AG04450 (cell line): Measurements from ENCODE around the gene TSR3. TPM values are rescaled to one million over a fixed set of nuclear protein-coding genes. Genes with fewer than 3 reads are reported as not detected.

Experiments used
- CTCF ChIA-PET: fragments of 300-600, 350-600 bp; formaldehyde crosslinking; extraction: SDS; loops from one replicate; lab custom pipeline; 2022; ENCODE audit warnings: antibody characterized with exemption, inconsistent platforms; lab: Charles Lee
- POLR2A ChIA-PET: fragments of 350-600 bp; formaldehyde crosslinking; extraction: SDS; loops from one replicate; lab custom pipeline; 2021; ENCODE audit warnings: antibody characterized with exemption, inconsistent platforms; lab: Yijun Ruan, JAX
- DNase-seq: peaks from one replicate; pipeline ENCODE4 v3.0.0-alpha.2; 2011; ENCODE audit warnings: low read depth, low spot score
- H3K27ac ChIP-seq: one replicate; pipeline ENCODE4 v1.5.1; 2012; ENCODE audit warnings: low read depth, low read length, control low read depth
- H3K27me3 ChIP-seq: one replicate; pipeline ENCODE4 v1.6.0; 2012; ENCODE audit warnings: low read length; ENCODE audit not compliant: control insufficient read depth, insufficient read depth
- H3K4me3 ChIP-seq: 2 replicates; pipeline ENCODE4 v1.5.1; 2011; ENCODE audit warnings: mild to moderate bottlenecking, low read depth, low read length, control low read depth
- H3K9me3 ChIP-seq: 2 replicates; pipeline ENCODE4 v1.5.1; 2012; ENCODE audit warnings: low read length; ENCODE audit not compliant: control insufficient read depth, insufficient read depth
- CTCF ChIP-seq: IDR thresholded peaks from 2 replicates; pipeline ENCODE4 v1.5.1; 2011; ENCODE audit warnings: low read depth, low read length, control low read depth, inconsistent platforms
- polyA plus RNA-seq: library from polyadenylated mRNA; depleted of rRNA; stranded (reverse); fragments of >200 nt; gene quantifications from 2 replicates; pipeline ENCODE4 v1.2.3, GENCODE V29; 2011

The TSR3 gene
- polyA plus RNA-seq, 1 experiment: 34.4 TPM

GRCh38 chr16:1338855-1339675, 12.6 kb downstream of the TSR3 start:
- Histone ChIP-seq H3K27me3 (peaks cover 26% of the 10 kb centered on the region), H3K4me3 (no peak overlapping the region), H3K9me3 (no peaks in the 10 kb centered on the region; the same call in 1 of the 2 replicates), H3K27ac (no peak overlapping the region)
- no peak for TF ChIP-seq CTCF
- ChIA-PET CTCF (no interaction called here), POLR2A (no interaction called here)
- no peak for DNase-seq

DNA sequence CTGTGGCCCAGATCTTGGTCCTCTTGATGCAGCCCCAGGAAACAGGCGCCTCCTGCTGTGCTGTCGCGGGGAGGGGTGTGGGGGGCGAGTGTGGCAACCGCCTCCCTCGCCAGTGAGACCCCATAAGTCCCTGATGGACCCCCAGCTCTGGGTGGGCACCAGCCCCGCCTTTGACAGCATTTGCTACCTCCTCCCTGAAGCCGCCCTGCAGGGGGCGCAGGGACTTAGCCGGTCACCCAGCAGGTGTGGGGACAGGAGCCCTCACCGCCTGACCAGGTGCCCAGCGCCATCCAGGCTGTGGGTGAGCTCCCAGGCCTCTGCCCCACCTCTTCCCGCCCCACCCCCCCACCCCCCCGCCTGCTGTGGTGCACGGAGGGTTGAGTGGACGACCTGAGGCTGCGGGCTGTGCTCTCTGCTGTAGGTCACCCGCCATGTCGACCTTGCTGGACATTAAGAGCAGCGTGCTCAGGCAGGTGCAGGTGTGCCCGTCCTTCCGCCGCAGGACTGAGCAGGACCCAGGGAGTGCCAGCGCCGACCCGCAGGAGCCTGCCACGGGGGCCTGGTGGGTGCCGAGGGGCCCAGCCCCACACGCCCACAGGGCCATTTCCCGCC, 13.5 kb downstream of the TSR3 start:
- Histone ChIP-seq H3K27ac (no peak overlapping the region), H3K9me3 (no peaks in the 10 kb centered on the region; the same call in 1 of the 2 replicates), H3K27me3 (peaks cover 30% of the 10 kb centered on the region), H3K4me3 (no peak overlapping the region)
- TF ChIP-seq CTCF: peak; percentile 30; the same call in 1 of the 2 replicates
- CTCF ChIA-PET: interaction anchor here (1.4 kb wide), 1 partner anchor 25 kb away, joined by 4 read pairs; no protein-coding TSS in a partner anchor
- DNase-seq: no peak
- POLR2A ChIA-PET: interaction anchor here (0.8 kb wide), 1 partner anchor 29 kb away, joined by 3 read pairs; the partner anchor contains the start of gene UBE2I

- peaks cover 38% of the 10 kb centered on the region for H3K27me3 ChIP-seq
These were observed 14.2 kb downstream of the TSR3 start for GRCh38 chr16:1337486-1337885.

DNA sequence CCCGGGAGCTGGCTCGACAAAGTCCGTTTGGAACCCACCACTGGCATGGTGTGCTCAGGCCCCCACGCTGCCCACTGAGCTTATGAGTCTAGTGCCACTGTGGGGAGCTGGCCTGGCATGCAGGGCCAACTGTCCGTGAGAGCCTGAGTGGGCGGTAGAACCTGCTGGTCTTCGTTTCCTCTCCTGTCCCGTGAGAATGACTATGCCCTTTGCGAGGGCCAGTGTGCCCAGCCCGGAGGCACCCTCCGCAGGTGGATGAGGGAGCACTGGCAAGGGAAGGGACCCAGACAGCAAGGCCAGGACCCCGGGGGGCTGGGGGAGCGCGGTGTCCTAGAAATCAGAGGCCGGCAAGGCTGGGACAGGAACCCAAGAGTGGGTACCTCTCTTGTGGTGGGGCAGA, 15.1 kb downstream of the TSR3 start:
- POLR2A ChIA-PET: no interaction called here
- TF ChIP-seq CTCF: no peak
- CTCF ChIA-PET: interaction anchor here (0.6 kb wide), 1 partner anchor 668 kb away, joined by 4 read pairs; no protein-coding TSS in a partner anchor
- Histone ChIP-seq H3K4me3 (no peak overlapping the region), H3K9me3 (no peaks in the 10 kb centered on the region; the same call in 1 of the 2 replicates), H3K27me3 (peaks cover 47% of the 10 kb centered on the region), H3K27ac (no peak overlapping the region)
- no peak for DNase-seq

More at GRCh38 chr16:1337486-1337885, 14.2 kb downstream of the TSR3 start:
- Histone ChIP-seq H3K27ac (no peak overlapping the region), H3K4me3 (no peak overlapping the region), H3K9me3 (no peaks in the 10 kb centered on the region; the same call in 1 of the 2 replicates)
- ChIA-PET CTCF (interaction anchor here (1.4 kb wide), 1 partner anchor 26 kb away, joined by 4 read pairs; no protein-coding TSS in a partner anchor), POLR2A (interaction anchor here (0.8 kb wide), 1 partner anchor 28 kb away, joined by 3 read pairs; the partner anchor contains the start of gene UBE2I)
- TF ChIP-seq CTCF: no peak
- no peak for DNase-seq
